ENCODE results near the gene DSEL.

GRCh38 chr18:67514901-67515540 lies 1.5 kb downstream of the DSEL start:
- TF ChIP-seq CTCF (IDR thresholded peaks at IDR 0.05; ENCODE audit: poor library complexity) (no peak), EZH2 (IDR thresholded peaks at IDR 0.05; ENCODE audit: borderline replicate concordance) (no peak)

All from hepatocyte (in vitro differentiated cells).